ENCODE results near the gene RSPO4.
"Not testable (repeated sequence)": the region's sequence is repeated elsewhere in the genome, so short reads cannot be mapped to it uniquely, and the experiment has no call there.

RSPO4 gene

GRCh38 chr20:995170-995569 is 6.9 kb downstream of the RSPO4 start:
- TF ChIP-seq GATA1 (IDR thresholded peaks at IDR 0.05; ENCODE audit: low read depth, low read length) (no peak), POLR2A (IDR thresholded peaks at IDR 0.05; ENCODE audit: low read length) (no peak)
- DNase-seq: no peak

- DNase-seq: no peak
- TF ChIP-seq GATA1 (IDR thresholded peaks at IDR 0.05; ENCODE audit: low read depth, low read length) (no peak), POLR2A (IDR thresholded peaks at IDR 0.05; ENCODE audit: low read length) (no peak)
These were observed 9.1 kb downstream of the RSPO4 start for GRCh38 chr20:992801-993535.

GRCh38 chr20:991850-992249 is 10.3 kb downstream of the RSPO4 start:
- TF ChIP-seq POLR2A (IDR thresholded peaks at IDR 0.05; ENCODE audit: low read length) (no peak), GATA1 (IDR thresholded peaks at IDR 0.05; ENCODE audit: low read depth, low read length) (no peak)
- DNase-seq: peak in 1 of 2 experiments; percentile 6

GRCh38 chr20:990293-990959 is 11.7 kb downstream of the RSPO4 start:
- DNase-seq: no peak
- TF ChIP-seq GATA1 (IDR thresholded peaks at IDR 0.05; ENCODE audit: low read depth, low read length) (no peak), POLR2A (IDR thresholded peaks at IDR 0.05; ENCODE audit: low read length) (no peak)

GRCh38 chr20:988272-988671 is 13.8 kb downstream of the RSPO4 start:
- TF ChIP-seq GATA1 (IDR thresholded peaks at IDR 0.05; ENCODE audit: low read depth, low read length): no peak
- TF ChIP-seq POLR2A (IDR thresholded peaks at IDR 0.05; ENCODE audit: low read length): no peak
- DNase-seq: no peak

GRCh38 chr20:987677-988076 is 14.4 kb downstream of the RSPO4 start:
- no peak for TF ChIP-seq GATA1 (IDR thresholded peaks at IDR 0.05; ENCODE audit: low read depth, low read length)
- no peak for TF ChIP-seq POLR2A (IDR thresholded peaks at IDR 0.05; ENCODE audit: low read length)
- DNase-seq: no peak

- no peak for DNase-seq
- TF ChIP-seq POLR2A (IDR thresholded peaks at IDR 0.05; ENCODE audit: low read length) (no peak), GATA1 (IDR thresholded peaks at IDR 0.05; ENCODE audit: low read depth, low read length) (no peak)
These were observed 15.3 kb downstream of the RSPO4 start for GRCh38 chr20:986733-987355.

- DNase-seq: not testable (repeated sequence)
These were observed 17.1 kb downstream of the RSPO4 start for GRCh38 chr20:984994-985393.

- TF ChIP-seq POLR2A (IDR thresholded peaks at IDR 0.05; ENCODE audit: low read length) (no peak), GATA1 (IDR thresholded peaks at IDR 0.05; ENCODE audit: low read depth, low read length) (no peak)
- DNase-seq: no peak
These were observed 19.4 kb downstream of the RSPO4 start for GRCh38 chr20:982754-983153.

- TF ChIP-seq GATA1 (IDR thresholded peaks at IDR 0.05; ENCODE audit: low read depth, low read length): no peak
- TF ChIP-seq POLR2A (IDR thresholded peaks at IDR 0.05; ENCODE audit: low read length): no peak
- DNase-seq: no peak
These were observed 25.1 kb downstream of the RSPO4 start for GRCh38 chr20:977021-977420.

GRCh38 chr20:976033-976432 is 26.1 kb downstream of the RSPO4 start:
- TF ChIP-seq POLR2A (IDR thresholded peaks at IDR 0.05; ENCODE audit: low read length): no peak
- TF ChIP-seq GATA1 (IDR thresholded peaks at IDR 0.05; ENCODE audit: low read depth, low read length): no peak
- DNase-seq: no peak

- DNase-seq: peak; percentile 65 to 78
- TF ChIP-seq POLR2A (IDR thresholded peaks at IDR 0.05; ENCODE audit: low read length) (no peak), GATA1 (IDR thresholded peaks at IDR 0.05; ENCODE audit: low read depth, low read length) (no peak)
These were observed 28.3 kb downstream of the RSPO4 start for GRCh38 chr20:973785-974194.

GRCh38 chr20:972256-972655 is 29.9 kb downstream of the RSPO4 start:
- no peak for DNase-seq
- no peak for TF ChIP-seq POLR2A (IDR thresholded peaks at IDR 0.05; ENCODE audit: low read length)
- TF ChIP-seq GATA1 (IDR thresholded peaks at IDR 0.05; ENCODE audit: low read depth, low read length): no peak

GRCh38 chr20:971346-971745 is 30.8 kb downstream of the RSPO4 start:
- DNase-seq: no peak
- TF ChIP-seq POLR2A (IDR thresholded peaks at IDR 0.05; ENCODE audit: low read length): no peak
- TF ChIP-seq GATA1 (IDR thresholded peaks at IDR 0.05; ENCODE audit: low read depth, low read length): no peak

- no peak for TF ChIP-seq POLR2A (IDR thresholded peaks at IDR 0.05; ENCODE audit: low read length)
- TF ChIP-seq GATA1 (IDR thresholded peaks at IDR 0.05; ENCODE audit: low read depth, low read length): no peak
- no peak for DNase-seq
These were observed 32.2 kb downstream of the RSPO4 start for GRCh38 chr20:969868-970267.
